GM12872 (cell line): ENCODE results near the gene ARHGAP40.

Source experiments
- CTCF ChIP-seq: IDR thresholded peaks from 3 replicates; pipeline ENCODE4 v1.5.1; 2011; ENCODE audit warnings: low read depth, mild to moderate bottlenecking, low read length, moderate library complexity; ENCODE audit not compliant: insufficient read depth

Gene ARHGAP40

GRCh38 chr20:38616457-38616856, 14.8 kb downstream of the ARHGAP40 start:
- TF ChIP-seq CTCF, result no peak

- TF ChIP-seq CTCF, result no peak
These were observed 15.6 kb downstream of the ARHGAP40 start for GRCh38 chr20:38617011-38617829.

- TF ChIP-seq CTCF, result no peak
These were observed 16.2 kb downstream of the ARHGAP40 start for GRCh38 chr20:38617830-38618196.

- no peak for TF ChIP-seq CTCF
These were observed 18.8 kb downstream of the ARHGAP40 start for GRCh38 chr20:38620441-38620840.

GRCh38 chr20:38623061-38623460, 21.5 kb downstream of the ARHGAP40 start:
- TF ChIP-seq CTCF, result no peak

- TF ChIP-seq CTCF, result no peak
These were observed 22.5 kb downstream of the ARHGAP40 start for GRCh38 chr20:38624084-38624483.

- TF ChIP-seq CTCF, result no peak
These were observed 24.3 kb downstream of the ARHGAP40 start for GRCh38 chr20:38625896-38626295.
